ENCODE data around the gene FBXO17.
"Not testable (repeated sequence)": the region's sequence is repeated elsewhere in the genome, so short reads cannot be mapped to it uniquely, and the experiment has no call there.

Gene FBXO17, protein sequence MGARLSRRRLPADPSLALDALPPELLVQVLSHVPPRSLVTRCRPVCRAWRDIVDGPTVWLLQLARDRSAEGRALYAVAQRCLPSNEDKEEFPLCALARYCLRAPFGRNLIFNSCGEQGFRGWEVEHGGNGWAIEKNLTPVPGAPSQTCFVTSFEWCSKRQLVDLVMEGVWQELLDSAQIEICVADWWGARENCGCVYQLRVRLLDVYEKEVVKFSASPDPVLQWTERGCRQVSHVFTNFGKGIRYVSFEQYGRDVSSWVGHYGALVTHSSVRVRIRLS

DNA sequence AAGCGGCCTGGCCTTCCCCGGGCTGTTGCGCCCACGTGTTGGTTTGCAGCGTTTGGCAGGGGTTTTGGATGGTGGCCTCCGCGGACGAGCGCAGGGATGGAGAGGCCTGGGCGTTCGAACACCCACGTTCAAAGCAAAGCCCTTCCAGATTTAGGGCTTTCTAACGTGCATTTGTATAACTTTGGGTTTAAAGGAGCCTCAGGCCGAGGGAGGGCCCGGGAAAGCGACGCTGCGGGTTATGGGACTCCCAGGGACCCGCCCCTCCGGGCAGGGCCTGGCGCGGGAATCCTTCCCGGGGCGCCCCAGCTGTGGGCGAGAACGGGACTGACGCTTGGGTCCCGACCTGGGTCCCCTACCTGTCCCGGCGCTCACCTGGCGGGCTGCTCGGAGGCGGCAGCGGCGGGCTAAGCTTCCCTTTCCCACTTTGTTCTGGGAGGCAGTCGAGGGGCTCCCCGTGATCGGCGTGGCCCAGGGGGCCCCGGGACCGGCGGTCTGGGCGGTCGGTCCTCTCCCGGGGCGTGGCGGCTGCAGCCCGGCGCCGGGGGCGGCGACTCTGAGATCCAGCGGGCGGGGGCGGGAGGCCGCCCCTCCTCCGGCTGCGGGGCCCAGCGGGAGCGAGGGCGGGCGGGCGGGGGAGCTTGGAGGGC lies at the start of gene FBXO17:
Gene FBXO17, minus strand, starts transcription at position 529 of the 647 bp plus-strand sequence. CDS start 25,423 bp downstream, outside the sequence.
- H3K4me3 Mint-ChIP-seq, result peak within 1 kb of the TSS; percentile 31
- H3K27ac Mint-ChIP-seq, result no peak within 1 kb of the TSS
- H3K36me3 Mint-ChIP-seq (ENCODE audit: low read depth), result no peaks in the 10 kb centered on the region
- peaks cover 30% of the 10 kb centered on the region for H3K27me3 Mint-ChIP-seq
- H3K4me1 Mint-ChIP-seq (ENCODE audit: low read depth), result peaks cover 32% of the 10 kb centered on the region
- H3K9me3 Mint-ChIP-seq, result peaks cover under 1% of the 10 kb centered on the region

DNA sequence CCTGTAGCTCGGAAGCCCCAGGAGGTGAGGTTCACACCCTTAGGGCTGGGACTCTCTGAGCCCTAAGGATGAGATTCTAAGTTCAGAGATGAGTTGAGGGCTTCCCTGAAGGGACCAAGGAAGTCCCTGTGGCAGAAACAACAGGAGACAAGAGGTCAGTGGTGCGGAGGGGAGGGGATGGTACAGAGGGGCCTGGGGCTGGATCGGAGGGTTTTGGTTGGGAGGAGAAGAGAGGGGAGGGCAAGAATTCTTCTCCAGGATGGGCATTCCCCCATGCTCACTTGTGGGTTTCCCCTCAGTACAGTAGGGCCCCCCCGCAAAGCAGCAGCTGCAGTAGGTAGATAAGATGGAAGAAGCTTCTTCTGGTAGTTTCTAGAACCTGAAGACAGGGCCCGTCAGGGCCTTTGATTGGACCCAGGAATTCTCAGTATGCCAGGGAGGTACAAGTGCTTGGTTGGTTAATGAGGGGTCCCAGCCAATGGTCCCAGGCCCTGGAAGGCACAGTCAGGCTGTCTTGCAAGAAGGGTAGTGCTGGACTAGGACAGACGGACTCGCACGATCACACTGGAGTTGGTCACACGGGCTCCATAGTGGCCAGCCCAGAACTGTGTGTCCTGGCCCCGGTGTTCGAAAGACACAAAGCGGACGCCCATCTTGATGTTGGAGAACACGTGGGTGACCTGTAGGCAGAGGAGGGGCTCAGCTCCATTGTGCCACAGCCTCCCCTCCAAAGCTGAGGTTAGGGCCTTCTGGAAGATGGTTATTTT lies 49.5 kb upstream of the FBXO17 start:
- no peaks in the 10 kb centered on the region for H3K9me3 Mint-ChIP-seq
- H3K4me3 Mint-ChIP-seq, result no peak overlapping the region
- H3K4me1 Mint-ChIP-seq (ENCODE audit: low read depth), result peaks cover under 1% of the 10 kb centered on the region
- no peak overlapping the region for H3K27ac Mint-ChIP-seq
- peaks cover 3% of the 10 kb centered on the region for H3K27me3 Mint-ChIP-seq
- H3K36me3 Mint-ChIP-seq (ENCODE audit: low read depth), result no peaks in the 10 kb centered on the region

DNA sequence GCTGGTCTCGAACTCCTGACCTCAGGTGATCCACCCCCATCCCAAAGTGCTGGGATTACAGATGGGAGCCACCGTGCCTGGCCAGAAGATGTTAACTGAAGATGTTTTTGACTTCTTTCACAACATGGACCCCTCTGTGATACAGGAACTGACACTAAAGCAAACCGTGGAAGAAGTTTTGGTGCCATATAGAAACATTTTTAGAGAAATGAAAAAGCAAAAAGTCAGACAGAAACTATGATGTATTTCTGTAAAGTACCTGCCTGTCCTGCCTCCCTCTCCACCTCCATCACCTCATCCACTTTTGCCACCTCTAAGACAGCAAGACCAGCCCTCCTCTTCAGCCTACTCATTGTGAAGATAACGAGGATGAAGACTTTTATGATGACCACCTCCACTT lies 45.5 kb upstream of the FBXO17 start:
- no peak overlapping the region for H3K27ac Mint-ChIP-seq
- no peak overlapping the region for H3K4me3 Mint-ChIP-seq
- H3K4me1 Mint-ChIP-seq (ENCODE audit: low read depth), result no peaks in the 10 kb centered on the region
- no peaks in the 10 kb centered on the region for H3K36me3 Mint-ChIP-seq (ENCODE audit: low read depth)
- H3K27me3 Mint-ChIP-seq, result peaks cover 11% of the 10 kb centered on the region
- H3K9me3 Mint-ChIP-seq, result no peaks in the 10 kb centered on the region

DNA sequence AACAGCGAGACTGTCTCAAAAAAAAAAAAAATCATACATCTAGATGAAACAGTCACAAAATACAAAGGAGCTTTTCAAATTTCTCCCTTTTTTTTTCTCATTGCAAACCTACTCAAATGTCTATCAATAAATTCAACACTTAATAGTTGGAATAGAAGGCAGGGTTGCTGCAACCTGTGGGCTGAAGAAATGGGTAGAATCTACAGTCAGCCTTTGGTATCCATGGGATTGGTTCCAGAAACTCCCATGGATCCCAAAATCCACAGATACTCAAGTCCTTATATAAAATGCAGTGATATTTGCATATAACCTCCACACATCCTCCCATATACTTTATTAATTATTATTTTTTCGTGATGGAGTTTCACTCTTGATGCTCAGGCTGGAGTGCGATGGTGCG lies 42.1 kb upstream of the FBXO17 start:
- no peak overlapping the region for H3K27ac Mint-ChIP-seq
- H3K36me3 Mint-ChIP-seq (ENCODE audit: low read depth), result no peaks in the 10 kb centered on the region
- no peaks in the 10 kb centered on the region for H3K9me3 Mint-ChIP-seq
- H3K4me3 Mint-ChIP-seq, result no peak overlapping the region
- peaks cover 10% of the 10 kb centered on the region for H3K27me3 Mint-ChIP-seq
- no peaks in the 10 kb centered on the region for H3K4me1 Mint-ChIP-seq (ENCODE audit: low read depth)

DNA sequence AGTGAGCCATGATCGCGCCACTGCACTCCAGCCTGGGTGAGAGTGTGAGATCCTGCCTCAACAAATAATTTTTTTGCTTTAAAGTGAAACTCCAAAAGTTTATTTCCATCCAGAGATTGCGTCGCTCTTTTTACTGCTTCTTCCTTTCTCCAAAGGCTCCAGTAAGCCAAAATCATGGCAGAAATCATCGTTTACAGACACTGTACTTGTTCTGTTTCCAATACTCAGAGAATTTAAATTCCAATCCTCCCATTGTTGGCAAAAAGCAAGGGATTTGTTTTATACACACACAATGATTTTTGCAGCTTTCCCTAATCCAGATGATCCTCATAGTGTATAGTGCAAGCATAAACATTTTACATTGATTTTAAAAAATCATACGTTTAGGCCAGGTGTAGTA lies 41.5 kb upstream of the FBXO17 start:
- no peaks in the 10 kb centered on the region for H3K9me3 Mint-ChIP-seq
- peaks cover 10% of the 10 kb centered on the region for H3K27me3 Mint-ChIP-seq
- no peak overlapping the region for H3K4me3 Mint-ChIP-seq
- H3K4me1 Mint-ChIP-seq (ENCODE audit: low read depth), result no peaks in the 10 kb centered on the region
- no peak overlapping the region for H3K27ac Mint-ChIP-seq
- no peaks in the 10 kb centered on the region for H3K36me3 Mint-ChIP-seq (ENCODE audit: low read depth)

DNA sequence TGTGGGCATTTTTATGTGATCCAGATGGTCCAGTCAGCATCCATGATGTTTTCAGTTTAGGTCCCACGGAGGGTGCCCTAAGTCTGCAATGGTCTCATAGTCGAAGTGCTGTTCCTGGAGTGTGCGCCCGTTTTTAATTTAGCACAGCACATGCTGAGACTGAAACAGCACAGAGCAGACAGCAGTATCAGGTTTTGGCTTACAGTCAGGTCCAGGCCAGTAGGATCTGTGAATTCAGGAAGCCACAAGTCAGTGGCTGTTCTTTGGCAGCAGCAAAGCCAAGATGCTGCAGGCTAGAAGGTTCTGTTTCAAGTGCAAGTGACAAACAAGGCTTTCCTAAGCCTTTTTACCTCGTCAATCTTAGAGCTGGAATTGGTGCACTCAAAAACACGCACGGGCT lies 38.5 kb upstream of the FBXO17 start:
- H3K4me3 Mint-ChIP-seq, result no peak overlapping the region
- H3K4me1 Mint-ChIP-seq (ENCODE audit: low read depth), result no peaks in the 10 kb centered on the region
- H3K27me3 Mint-ChIP-seq, result peaks cover 10% of the 10 kb centered on the region
- H3K36me3 Mint-ChIP-seq (ENCODE audit: low read depth), result no peaks in the 10 kb centered on the region
- H3K9me3 Mint-ChIP-seq, result no peaks in the 10 kb centered on the region
- H3K27ac Mint-ChIP-seq, result no peak overlapping the region

DNA sequence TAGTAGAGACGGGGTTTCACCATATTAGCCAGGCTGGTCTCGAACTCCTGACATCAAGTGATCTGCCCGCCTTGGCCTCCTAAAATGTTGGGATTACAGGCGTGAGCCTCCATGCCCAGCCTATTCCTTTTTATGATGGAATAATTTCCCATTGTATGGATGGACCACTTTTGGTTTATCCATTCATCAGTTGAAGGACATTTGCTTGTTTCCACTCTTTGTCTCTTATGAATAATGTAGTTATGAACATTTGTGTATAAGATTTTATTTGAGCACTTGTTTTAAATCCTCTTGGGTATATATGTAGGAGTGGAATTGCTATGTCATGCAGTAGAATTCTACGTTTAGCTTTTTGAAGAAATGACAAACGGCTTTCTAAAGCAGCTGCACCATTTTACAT lies 33.5 kb upstream of the FBXO17 start:
- H3K27ac Mint-ChIP-seq, result no peak overlapping the region
- H3K4me3 Mint-ChIP-seq, result no peak overlapping the region
- no peaks in the 10 kb centered on the region for H3K9me3 Mint-ChIP-seq
- peaks cover 15% of the 10 kb centered on the region for H3K27me3 Mint-ChIP-seq
- no peaks in the 10 kb centered on the region for H3K36me3 Mint-ChIP-seq (ENCODE audit: low read depth)
- H3K4me1 Mint-ChIP-seq (ENCODE audit: low read depth), result no peaks in the 10 kb centered on the region

DNA sequence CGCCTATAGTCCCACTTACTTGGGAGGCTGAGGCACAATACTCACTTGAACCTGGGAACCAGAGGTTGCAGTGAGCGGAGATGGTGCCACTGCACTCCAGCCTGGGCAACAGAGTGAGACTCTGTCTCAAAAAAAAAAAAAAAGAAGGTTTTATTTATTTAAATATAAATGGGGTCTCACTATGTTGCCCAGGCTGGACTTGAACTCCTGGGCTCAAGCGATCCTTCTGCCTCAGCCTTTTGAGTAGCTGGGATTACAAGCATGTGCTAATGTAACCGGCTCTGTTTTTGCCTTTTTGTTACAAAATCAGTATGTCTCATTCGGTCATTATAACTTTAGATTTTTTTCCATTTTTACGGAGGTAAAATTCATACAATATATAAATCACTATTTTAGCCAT lies 32.6 kb upstream of the FBXO17 start:
- Mint-ChIP-seq H3K36me3 (ENCODE audit: low read depth) (no peaks in the 10 kb centered on the region), H3K27me3 (peaks cover 18% of the 10 kb centered on the region), H3K9me3 (no peaks in the 10 kb centered on the region), H3K4me1 (ENCODE audit: low read depth) (no peaks in the 10 kb centered on the region), H3K4me3 (no peak overlapping the region), H3K27ac (no peak overlapping the region)

DNA sequence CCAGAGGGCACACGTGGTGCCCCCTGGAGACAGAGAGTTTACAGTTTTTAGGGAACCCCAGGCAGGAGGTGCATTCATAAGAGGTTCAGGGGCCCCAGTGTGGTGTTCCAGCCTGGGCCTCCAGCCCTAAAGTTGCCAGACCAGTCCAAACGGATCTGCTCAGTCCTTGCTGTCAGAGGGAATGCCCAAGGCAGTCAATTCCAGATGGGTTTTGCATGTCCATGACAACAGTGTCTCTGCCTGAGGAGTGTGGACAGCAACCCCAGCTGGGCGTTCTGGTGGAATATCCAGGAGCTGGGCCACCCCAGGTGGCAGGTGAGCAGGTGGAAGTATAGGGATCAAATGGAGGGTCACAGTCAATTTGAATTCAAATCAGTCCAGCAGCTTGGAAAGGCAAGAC lies 31.6 kb upstream of the FBXO17 start:
- Mint-ChIP-seq H3K36me3 (ENCODE audit: low read depth) (no peaks in the 10 kb centered on the region), H3K27me3 (peaks cover 22% of the 10 kb centered on the region), H3K4me3 (no peak overlapping the region), H3K27ac (no peak overlapping the region), H3K9me3 (no peaks in the 10 kb centered on the region), H3K4me1 (ENCODE audit: low read depth) (no peaks in the 10 kb centered on the region)

DNA sequence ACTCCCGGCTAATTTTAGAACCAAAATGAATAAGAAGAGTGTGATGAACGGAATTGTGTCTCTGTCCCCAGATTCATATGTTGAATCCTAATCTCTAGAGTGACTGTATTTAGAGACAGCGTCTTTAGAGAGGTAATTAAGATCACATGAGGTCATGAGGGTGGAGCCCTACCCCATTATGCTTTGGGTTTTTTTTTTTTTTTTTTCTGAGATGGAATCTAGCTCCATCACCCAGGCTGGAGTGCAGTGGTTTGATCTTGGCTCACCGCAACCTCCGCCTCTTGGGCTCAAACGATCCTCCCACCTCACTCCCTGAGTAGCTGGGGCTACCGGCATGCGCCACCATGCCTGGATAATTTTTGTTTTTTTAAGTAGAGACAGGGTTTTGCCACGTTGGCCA lies 28.9 kb upstream of the FBXO17 start:
- no peak overlapping the region for H3K27ac Mint-ChIP-seq
- no peaks in the 10 kb centered on the region for H3K9me3 Mint-ChIP-seq
- no peaks in the 10 kb centered on the region for H3K36me3 Mint-ChIP-seq (ENCODE audit: low read depth)
- peaks cover 22% of the 10 kb centered on the region for H3K27me3 Mint-ChIP-seq
- no peak overlapping the region for H3K4me3 Mint-ChIP-seq
- no peaks in the 10 kb centered on the region for H3K4me1 Mint-ChIP-seq (ENCODE audit: low read depth)

DNA sequence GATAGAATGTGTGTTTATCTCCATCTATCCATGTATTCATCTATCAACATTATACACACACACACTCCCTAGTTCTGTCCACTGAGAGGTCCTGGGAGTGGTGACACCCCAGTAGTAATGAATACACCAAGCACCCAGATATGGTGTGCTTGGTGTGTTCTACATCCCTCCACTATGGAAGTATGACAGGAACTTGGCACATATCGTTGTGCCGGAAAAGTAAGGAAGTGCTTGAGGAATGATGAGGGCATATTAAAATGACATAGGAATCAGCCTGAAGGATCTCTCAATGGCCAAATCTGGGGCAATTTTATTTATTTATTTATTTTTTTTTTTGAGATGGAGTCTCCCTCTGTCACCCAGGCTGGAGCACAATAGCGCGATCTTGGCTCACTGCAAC lies 28.3 kb upstream of the FBXO17 start:
- no peak overlapping the region for H3K27ac Mint-ChIP-seq
- H3K9me3 Mint-ChIP-seq, result no peaks in the 10 kb centered on the region
- H3K4me3 Mint-ChIP-seq, result no peak overlapping the region
- H3K36me3 Mint-ChIP-seq (ENCODE audit: low read depth), result no peaks in the 10 kb centered on the region
- peaks cover 24% of the 10 kb centered on the region for H3K27me3 Mint-ChIP-seq
- no peaks in the 10 kb centered on the region for H3K4me1 Mint-ChIP-seq (ENCODE audit: low read depth)

DNA sequence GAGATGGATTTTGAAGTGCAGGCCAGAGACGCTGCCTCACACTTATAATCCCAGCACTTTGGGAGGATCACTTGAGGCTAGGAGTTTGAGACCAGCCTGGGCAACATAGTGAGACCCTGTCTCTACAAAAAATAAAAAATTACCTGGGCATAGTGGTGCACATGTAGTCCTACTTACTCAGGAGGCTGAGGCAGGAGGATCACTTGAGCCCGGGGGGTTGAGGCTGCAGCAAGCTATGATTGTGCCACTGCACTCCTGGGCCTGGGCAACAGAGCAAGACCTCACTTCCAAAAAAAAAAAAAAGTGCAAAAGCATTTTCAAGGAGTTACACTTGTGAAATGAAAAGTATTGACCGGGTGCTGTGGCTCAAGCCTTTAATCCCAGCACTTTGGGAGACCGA lies 27.6 kb upstream of the FBXO17 start:
- no peak overlapping the region for H3K27ac Mint-ChIP-seq
- no peaks in the 10 kb centered on the region for H3K4me1 Mint-ChIP-seq (ENCODE audit: low read depth)
- peaks cover 21% of the 10 kb centered on the region for H3K27me3 Mint-ChIP-seq
- no peaks in the 10 kb centered on the region for H3K9me3 Mint-ChIP-seq
- no peaks in the 10 kb centered on the region for H3K36me3 Mint-ChIP-seq (ENCODE audit: low read depth)
- H3K4me3 Mint-ChIP-seq, result no peak overlapping the region

DNA sequence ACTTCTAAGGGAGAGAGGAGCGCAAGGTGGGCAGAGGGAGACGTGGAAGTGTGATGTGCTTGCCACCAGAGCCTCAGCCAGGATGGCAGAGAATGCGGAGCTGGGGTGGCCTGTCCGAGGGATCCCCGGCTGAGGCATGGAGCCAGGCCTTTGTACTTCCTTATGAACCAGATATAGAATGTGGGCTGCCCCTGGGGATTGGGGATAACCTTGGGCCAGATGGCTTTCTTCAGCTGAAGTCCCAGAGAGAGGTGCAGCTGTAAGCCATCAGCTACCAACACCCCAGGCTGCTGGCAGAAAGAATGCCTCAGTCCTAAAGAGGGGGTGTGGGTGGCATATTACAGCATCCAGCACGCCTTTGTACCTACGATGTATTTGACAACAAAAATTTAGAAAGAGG lies 25.5 kb upstream of the FBXO17 start:
- Mint-ChIP-seq H3K4me3 (no peak overlapping the region), H3K36me3 (ENCODE audit: low read depth) (no peaks in the 10 kb centered on the region), H3K27ac (no peak overlapping the region)

DNA sequence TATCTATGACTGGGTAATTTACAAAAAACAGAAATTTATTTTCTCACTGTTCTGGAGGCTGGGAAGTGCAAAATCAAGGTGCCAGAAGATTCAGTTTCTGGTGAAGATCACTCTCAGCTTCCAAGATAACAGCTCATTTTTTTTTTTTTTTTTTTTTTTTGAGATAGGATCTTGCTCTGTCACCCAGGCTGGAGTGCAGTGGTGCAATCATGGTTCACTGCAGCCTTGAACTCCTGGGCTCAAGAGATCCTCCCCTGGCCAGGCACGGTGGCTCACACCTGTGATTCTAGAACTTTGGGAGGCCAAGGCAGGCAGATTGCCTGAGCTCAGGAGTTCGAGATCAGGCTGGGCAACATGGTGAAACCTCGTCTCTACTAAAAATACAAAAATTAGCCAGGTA lies 22.0 kb upstream of the FBXO17 start:
- H3K27ac Mint-ChIP-seq; H3K36me3 Mint-ChIP-seq (ENCODE audit: low read depth); H3K27me3 Mint-ChIP-seq; H3K9me3 Mint-ChIP-seq; H3K4me1 Mint-ChIP-seq (ENCODE audit: low read depth); H3K4me3 Mint-ChIP-seq: not testable (repeated sequence)

More for the DNA sequence above, 25.5 kb upstream of the FBXO17 start:
- Mint-ChIP-seq H3K27me3 (peaks cover 17% of the 10 kb centered on the region), H3K4me1 (ENCODE audit: low read depth) (no peaks in the 10 kb centered on the region), H3K9me3 (no peaks in the 10 kb centered on the region)

DNA sequence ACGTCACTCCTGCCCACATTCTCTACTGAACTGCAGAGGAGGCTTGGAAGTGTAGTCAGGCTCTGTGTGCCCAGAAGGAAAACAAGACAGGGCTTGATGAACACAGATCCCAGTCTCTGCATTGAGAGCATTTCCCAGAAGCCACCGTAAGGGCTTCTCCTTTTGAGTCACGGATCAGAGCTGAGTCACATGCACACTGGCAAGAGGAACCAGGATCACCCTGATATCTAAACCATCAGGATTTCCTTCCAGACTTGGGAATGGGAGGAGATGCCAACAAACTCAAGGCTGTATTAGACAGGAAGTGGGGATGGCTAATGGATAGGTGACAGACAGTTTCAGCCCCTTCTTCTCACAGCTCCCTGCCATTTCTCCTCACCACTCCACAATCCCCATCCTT lies 17.7 kb upstream of the FBXO17 start:
- no peaks in the 10 kb centered on the region for H3K9me3 Mint-ChIP-seq
- H3K36me3 Mint-ChIP-seq (ENCODE audit: low read depth), result no peaks in the 10 kb centered on the region
- no peaks in the 10 kb centered on the region for H3K4me1 Mint-ChIP-seq (ENCODE audit: low read depth)
- H3K27me3 Mint-ChIP-seq, result peaks cover 17% of the 10 kb centered on the region
- H3K4me3 Mint-ChIP-seq, result no peak overlapping the region
- H3K27ac Mint-ChIP-seq, result no peak overlapping the region
